Cardiac fibroblast (primary cell): ENCODE results near the gene KCNQ2.

Source experiments
- DNase-seq, 2 donors: peaks; one replicate each; pipeline versions ENCODE4 v3.0.0 to v3.0.0-alpha.2; 2010; ENCODE audit warnings: low read depth in 2 of 2
- H3K4me3 ChIP-seq, 2 donors: replicated peaks in 1 of 2; 1 replicate in 1 of 2; 2 replicates in 1 of 2; pipeline ENCODE4 v1.5.1; 2011; ENCODE audit warnings: low read depth in 2 of 2, low read length in 2 of 2, mild to moderate bottlenecking in 2 of 2, moderate library complexity in 1 of 2
- CTCF ChIP-seq: IDR thresholded peaks from one replicate; pipeline ENCODE4 v1.5.1; 2011; ENCODE audit warnings: low read depth, mild to moderate bottlenecking, low read length, inconsistent platforms

KCNQ2 gene

GRCh38 chr20:63471981-63472831 lies at the start of gene KCNQ2:
TSS of gene KCNQ2 (minus strand) at chr20:63472655. CDS start at chr20:63472463, 192 bp downstream.
- no peak for DNase-seq
- TF ChIP-seq CTCF, result no peak
- no peak within 1 kb of the TSS for H3K4me3 ChIP-seq

- peak overlapping the region; percentile 81 to 90 for H3K4me3 ChIP-seq
- no peak for TF ChIP-seq CTCF
- DNase-seq, result peak in 1 of 2 donors; percentile 16
Measured at GRCh38 chr20:63521602-63522001, 49.1 kb upstream of the KCNQ2 start.

GRCh38 chr20:63520934-63521601 lies 48.6 kb upstream of the KCNQ2 start:
- peak; percentile 74 for DNase-seq
- H3K4me3 ChIP-seq, result peak overlapping the region; percentile 81 to 90
- no peak for TF ChIP-seq CTCF

- H3K4me3 ChIP-seq, result peak within 1 kb of the TSS; percentile 81 to 90
- TF ChIP-seq CTCF, result no peak
- peak; percentile 83 to 88 for DNase-seq
Measured at GRCh38 chr20:63520504-63520933, 48.1 kb upstream of the KCNQ2 start, which contains the start of gene PPDPF. TSS of gene PPDPF (plus strand) at chr20:63520765. CDS start at chr20:63521309, 544 bp downstream.

- peak in 1 of 2 donors; percentile 40 for DNase-seq
Measured at GRCh38 chr20:63519668-63520503, 47.4 kb upstream of the KCNQ2 start.

More at GRCh38 chr20:63519668-63520503, 47.4 kb upstream of the KCNQ2 start:
- peak; percentile 17 for TF ChIP-seq CTCF
- H3K4me3 ChIP-seq, result peak overlapping the region; percentile 63 to 90
